Stimulated activated CD4-positive, alpha-beta T cell treated with anti-CD3 and anti-CD28 coated beads, Interleukin-1b, Interleukin-23, amount 100 ng/mL, for 48 hours (primary cell): ENCODE measurements around the gene VPS26C.
A peak's percentile ranks its signal among the peaks of the same experiment; 100 is the strongest.

Experiments used
- DNase-seq: peaks from one replicate; pipeline ENCODE4 v3.0.0-alpha.2; 2020

Gene VPS26C

DNA sequence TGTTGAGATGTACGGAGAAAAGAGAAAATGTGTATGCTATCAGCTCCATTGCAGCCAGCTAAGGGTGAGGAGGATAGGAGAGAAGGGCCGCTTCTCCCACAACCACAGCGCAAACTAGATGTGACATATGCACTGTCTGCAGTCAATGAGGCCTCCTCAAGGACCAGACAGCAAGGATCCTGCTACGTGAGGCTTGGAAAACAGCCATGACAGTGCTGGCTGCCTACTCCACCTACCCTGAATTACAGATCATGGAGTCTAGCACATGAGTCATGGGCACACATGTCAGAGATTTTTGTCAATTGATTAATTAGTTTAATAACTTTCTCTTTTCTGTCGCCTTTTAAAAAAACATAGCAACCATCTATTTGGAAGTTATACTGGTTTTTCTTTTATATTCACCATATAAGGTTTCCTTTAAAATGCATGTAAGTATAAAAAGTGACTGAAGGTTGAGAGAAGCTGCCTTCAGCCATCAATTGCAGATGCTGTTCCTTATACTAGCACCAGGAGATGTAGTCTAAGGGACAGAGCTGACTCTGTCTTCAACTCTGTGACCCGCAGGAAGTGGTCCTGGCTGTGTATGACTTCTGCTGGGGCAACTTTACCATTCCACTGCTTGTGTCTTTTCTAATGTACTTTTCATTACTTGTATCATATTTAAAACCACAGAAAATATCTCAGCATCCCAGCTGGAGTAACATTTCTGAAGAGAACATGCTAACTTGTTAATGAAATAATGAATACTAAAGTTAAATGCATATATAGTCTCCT, 3.1 kb downstream of the VPS26C start:
- no peak for DNase-seq

GRCh38 chr21:37259426-37259825, 7.7 kb downstream of the VPS26C start:
- DNase-seq = no peak

DNA sequence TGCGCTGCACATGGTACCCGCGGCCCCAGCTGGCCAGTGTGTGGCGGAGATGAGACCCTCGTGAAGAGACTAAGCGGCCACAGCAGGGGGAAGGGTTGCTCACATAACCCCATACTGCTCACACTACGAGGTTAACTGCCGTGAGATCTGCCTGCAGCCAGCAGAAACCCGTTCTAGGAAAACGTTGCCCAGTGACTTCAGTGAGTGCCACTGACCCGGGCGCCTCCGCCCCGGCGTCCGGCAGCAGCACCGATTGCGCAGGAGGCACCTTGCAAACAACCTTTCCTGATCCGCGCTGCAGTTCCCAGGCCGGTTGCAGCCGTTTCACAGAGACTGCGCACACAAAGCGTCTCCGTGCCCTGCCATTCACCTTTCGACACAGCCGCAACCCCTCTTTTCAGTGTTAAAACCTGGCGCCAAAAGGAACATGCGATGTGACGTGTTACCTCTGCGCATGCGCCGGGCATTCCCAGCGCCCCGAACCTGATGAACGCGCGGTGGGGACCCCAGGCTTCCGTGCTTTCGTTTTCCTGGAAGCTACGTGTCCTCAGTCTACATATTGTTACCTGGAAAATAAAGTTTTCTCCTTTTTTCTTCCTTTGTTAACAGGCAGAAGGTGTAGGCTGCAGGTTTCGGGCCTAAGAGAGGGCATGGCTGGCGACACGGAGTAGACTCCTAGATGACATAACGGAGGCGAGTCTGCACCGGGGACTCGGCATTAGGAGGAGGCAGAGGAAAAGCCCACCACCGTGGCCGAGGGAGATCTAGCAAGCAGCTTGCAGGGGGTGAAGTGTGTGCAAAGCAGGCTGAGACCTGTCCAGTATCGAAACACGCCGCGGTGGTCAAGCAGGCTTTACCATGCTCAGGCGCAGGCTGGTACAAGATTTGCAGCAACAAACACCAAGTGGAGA, 8.9 kb downstream of the VPS26C start:
- peak; percentile 79 for DNase-seq

- peak; percentile 27 for DNase-seq
Measured at GRCh38 chr21:37257511-37257966, 9.6 kb downstream of the VPS26C start.

- no peak for DNase-seq
Measured at GRCh38 chr21:37253991-37254390, 13.1 kb downstream of the VPS26C start.

DNA sequence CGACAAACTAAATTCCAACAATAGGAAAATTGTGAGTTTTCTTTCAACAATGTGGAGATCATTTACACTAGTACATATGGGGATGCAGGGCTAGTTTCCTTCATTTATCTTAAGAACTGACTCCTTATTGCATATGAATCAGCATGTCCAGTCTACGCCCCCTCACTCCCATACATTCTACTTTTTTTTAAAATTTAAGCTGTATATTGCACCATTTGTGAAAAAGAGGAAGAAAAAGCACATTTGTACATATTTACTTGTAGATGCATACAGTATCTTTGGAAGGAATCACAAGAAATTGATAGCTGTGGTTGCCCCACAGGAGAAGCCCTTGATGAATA, 15.9 kb downstream of the VPS26C start:
- no peak for DNase-seq

GRCh38 chr21:37249112-37249904, 17.8 kb downstream of the VPS26C start:
- DNase-seq = no peak

GRCh38 chr21:37248298-37248697, 18.8 kb downstream of the VPS26C start:
- no peak for DNase-seq

DNA sequence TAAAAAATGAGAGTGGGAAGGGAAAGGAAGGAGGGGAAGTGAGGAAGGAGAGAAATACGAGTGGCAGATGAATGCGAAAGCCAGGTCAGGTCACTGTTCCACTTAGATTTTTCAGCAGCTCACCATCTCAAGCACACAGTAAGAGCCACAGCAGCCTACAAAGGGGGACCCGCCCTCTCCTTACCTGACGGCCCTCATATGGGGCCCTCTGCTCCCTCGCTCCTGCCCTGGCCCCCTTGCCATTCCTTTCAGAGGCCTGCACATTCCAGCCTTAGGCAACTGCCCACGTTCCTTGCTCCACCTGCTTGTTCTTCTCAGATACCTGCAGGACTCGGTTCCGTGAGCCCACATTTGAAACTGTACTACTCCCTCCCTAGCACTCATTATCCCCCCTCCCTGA, 22.0 kb downstream of the VPS26C start:
- DNase-seq = no peak

DNA sequence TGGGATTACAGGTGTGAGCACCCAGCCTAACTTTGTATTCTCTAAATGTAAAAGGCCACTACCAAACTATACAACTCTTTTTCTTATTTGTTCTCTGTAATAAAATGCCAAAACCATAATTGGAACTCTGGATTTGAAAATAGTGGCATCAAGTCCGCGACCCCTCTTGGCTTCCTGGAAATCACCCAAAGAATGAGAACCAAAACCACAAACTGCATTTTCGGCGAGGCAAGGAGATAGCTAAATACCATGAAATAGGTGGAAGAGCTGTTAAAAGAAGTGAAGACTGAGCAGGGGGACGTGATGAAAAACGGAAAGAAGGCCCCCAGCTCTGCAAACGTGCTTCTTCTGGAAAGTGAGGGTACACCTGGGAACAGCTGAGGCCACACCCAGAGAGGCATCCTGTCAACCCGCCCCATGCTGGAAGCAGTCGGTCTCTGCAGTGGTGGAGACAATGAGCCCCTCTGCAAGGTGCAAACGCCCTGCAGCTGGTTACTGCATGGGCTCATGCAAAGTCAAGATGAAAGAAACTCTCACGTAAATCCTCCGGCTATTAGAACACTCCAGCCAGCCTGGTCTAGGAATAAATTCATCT, 22.5 kb downstream of the VPS26C start:
- DNase-seq = no peak

- no peak for DNase-seq
Measured at GRCh38 chr21:37243961-37244360, 23.2 kb downstream of the VPS26C start.

DNA sequence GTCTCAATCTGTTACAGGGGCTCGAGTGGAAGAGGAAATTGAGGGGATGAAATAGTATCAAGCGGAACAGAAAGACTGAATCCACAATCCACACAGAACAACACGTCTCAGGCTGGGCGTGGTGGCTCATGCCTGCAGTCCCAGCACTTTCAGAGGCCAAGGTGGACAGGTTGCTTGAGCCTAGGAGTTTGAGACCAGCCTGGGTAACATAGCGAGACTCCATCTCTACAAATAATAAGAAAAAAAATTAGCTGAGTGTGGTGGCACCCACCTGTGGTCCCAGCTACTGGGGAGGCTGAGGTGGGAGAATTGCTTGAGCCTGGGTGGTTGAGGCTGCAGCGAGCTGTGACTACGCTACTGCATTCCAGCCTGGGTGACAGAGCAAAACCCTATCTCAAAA, 25.7 kb downstream of the VPS26C start:
- no peak for DNase-seq

- no peak for DNase-seq
Measured at GRCh38 chr21:37240978-37241377, 26.2 kb downstream of the VPS26C start.

- DNase-seq = no peak
Measured at GRCh38 chr21:37237764-37238163, 29.4 kb downstream of the VPS26C start.

DNA sequence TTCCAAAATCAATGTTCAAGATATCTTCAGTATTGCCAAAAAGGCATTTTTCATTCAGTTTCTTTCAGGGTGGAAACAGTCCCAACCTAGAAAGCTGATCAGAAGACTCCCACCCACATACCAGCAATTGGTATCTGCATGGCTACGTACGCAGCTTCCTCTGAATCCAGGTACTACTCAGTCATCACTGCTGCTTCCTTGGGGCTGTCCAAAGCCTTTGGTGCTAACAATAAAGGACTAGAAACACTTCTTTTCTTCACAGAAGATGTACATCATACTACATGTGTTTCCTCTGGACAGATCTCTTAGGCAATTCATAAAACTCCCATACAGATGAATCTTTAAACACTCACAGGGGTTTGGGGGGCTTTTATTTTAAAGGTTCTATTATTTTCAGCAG, 29.8 kb downstream of the VPS26C start:
- no peak for DNase-seq

DNA sequence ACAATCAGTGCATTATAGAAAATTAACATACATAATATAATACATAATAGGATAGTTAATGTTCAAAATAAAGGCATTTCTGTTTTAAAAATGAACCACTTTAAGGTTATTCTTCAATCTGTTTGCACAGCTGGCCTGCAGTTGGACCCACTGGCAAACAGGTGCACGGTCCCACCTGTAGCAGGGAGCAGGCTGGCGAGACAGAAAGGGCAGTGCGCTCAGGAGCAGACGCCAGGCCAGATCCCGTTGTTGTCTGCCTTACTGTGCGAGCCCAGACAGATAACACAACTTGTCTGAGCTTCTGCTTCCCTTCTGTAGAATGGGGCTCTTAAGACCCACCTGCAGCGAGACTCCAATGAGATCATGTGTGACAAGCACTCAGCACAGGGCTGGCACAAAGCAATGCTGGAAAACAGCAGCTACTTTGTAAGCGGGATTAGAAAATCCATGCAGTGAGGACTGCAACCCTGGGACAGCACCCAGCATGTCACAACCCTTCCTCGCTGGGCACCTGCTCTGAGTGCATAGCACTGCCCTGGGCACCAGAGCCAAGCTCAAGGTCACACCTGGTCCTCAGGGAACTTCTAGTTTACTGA, 33.5 kb downstream of the VPS26C start:
- no peak for DNase-seq

DNA sequence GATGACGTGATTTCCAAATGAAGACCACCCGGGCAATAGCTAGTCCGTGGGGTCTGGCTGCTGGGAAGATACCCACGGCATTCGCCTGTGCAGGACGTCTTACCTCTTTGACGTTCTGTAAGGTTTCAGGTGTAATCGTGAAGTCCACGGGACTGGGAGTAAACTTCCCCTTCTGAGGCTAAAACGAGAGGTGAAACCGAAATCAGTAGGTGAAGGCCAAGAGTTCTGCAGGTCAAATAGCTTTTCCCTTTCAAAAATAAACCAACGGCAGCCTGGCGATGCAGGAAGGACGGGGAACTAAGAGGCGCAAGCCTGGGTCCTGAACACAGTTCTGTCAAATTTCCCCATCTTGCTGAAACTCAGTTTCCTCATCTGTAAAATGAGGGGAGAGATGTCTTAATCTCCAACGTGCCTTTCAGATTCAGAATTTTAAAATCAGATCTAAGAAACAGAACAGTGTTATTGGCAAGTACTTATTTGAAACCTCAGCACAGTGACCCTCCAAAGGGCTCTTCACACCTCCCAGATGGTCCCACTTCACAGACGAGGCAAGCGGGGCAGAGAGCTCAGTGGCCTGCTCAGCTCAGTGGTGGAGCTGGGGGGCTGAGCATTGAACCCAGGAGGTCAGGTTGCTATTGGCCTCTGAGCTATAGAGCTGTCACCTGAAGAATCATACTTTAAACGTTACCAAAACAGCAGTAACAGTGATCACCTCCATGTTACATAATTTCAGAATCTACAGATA, 34.7 kb downstream of the VPS26C start:
- no peak for DNase-seq

- DNase-seq = no peak
Measured at GRCh38 chr21:37231671-37232070, 35.5 kb downstream of the VPS26C start.

DNA sequence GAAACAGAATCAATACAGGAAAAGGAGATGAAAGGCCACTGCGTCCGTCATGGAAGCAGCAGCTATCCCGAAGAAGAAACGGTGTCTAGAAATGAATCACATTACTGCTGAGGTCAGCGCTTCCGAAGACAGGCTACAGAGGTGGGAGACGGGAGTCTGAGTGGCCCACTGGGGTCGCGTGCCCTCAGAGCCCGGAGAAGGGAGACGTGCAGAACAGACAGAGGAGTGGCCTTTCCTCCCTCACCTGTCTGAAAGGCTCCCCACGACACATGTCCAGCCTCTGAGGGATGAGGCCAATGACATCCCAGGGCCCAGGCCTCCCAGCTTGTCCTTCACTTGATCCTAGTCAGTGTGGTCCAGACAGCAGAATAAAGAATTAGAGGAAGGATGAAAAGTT, 35.9 kb downstream of the VPS26C start:
- no peak for DNase-seq

- no peak for DNase-seq
Measured at GRCh38 chr21:37230632-37231248, 36.4 kb downstream of the VPS26C start.

DNA sequence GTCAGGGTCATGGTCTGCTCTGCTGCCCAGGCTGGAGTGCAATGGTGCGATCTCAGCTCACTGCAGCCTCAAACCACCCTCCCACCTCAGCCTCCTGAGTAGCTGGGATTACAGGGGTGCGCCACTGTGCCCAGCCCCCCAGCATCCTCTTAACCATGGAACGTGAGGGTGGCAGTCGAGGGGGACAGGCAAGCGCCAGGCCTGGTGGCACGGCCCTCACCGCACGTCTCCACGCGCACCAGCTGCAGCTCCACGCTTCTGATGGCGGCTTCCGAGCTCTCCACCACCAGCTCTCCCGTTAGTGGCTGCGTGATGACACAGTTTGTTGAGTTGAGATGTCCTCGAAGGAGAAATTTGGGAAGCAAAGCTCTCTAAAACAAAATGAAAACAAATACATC, 39.1 kb downstream of the VPS26C start:
- DNase-seq = no peak
